Vein endothelial cell (primary cell): ENCODE results near the gene TMEM106C. TPM values are rescaled to one million over a fixed set of nuclear protein-coding genes. Genes with fewer than 3 reads are reported as not detected.

ENCODE experiments used
- total RNA-seq: library from RNA; depleted of rRNA; stranded (reverse); fragments of >200 nt; gene quantifications from 2 replicates; pipeline ENCODE4 v1.2.3, GENCODE V29; 2012

The TMEM106C gene
- 52.6 and 74.8 TPM in 2 replicates for total RNA-seq

DNA sequence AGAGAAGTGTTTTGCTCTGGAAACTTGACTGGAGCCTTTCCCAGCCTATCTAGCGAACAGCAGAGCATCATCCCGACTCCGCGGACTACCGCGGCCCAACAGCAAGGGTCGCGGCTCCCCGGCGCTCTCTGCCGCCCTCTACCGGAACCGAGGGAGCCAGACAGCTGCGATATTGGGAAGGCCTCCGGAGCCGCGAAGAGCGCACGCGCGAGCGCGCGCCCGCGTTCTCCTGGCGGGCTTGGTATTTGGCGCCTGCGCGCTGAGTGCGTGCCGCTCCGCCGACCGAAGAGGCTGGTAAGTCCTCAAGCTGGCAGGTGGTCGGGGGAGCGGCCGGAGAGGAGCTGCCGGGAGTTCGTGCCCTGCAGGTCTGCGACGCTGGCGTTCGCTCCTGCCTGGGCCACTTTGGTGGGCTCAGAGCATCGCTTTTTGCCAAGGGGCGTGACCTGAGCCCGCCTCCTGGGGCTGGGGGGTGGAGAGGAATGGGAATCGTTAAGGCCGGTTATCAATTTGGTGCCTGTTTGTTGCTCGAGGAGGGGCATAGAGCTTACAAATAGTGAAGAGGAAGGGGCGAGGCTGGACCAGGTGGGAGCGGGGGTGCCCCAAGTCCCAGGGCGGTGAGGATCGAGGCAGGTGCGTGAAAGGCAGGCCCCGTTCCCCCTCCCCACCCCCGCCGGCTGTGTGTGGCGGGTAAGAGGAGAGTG is at the start of gene TMEM106C:
TMEM106C (plus strand) TSS at position 257 of the 701 bp plus-strand sequence. CDS start 641 bp downstream, outside the sequence.

GRCh38 chr12:48004053-48004941 is 40.9 kb downstream of the TMEM106C start, which contains the start of gene COL2A1:
TSS of gene COL2A1 (minus strand) at chr12:48004476. CDS start at chr12:48004321, 155 bp downstream.

Other genes starting within 250 kb of the TMEM106C start
- gene ENDOU, start 238.1 kb upstream of the TMEM106C start, total RNA-seq: not detected in 2 replicates
- 43.8 and 45.7 TPM in 2 replicates for gene RAPGEF3, start 204.7 kb upstream of the TMEM106C start, total RNA-seq
- gene SLC48A1, start 190.4 kb upstream of the TMEM106C start, total RNA-seq: 16.8 and 20.3 TPM in 2 replicates
- 86.2 and 110 TPM in 2 replicates for gene HDAC7, start 143.7 kb upstream of the TMEM106C start, total RNA-seq
- gene VDR, start 58.6 kb upstream of the TMEM106C start, total RNA-seq: 0.33 and 0.38 TPM in 2 replicates
- under 0.01 TPM in 2 replicates for gene COL2A1, start 40.9 kb downstream of the TMEM106C start, total RNA-seq
- gene SENP1, start 142.5 kb downstream of the TMEM106C start, total RNA-seq: 21.2 and 25.7 TPM in 2 replicates
- 58.7 and 71.9 TPM in 2 replicates for gene PFKM, start 155.8 kb downstream of the TMEM106C start, total RNA-seq
- gene ASB8, start 193.9 kb downstream of the TMEM106C start, total RNA-seq: 24.7 and 25.2 TPM in 2 replicates
- under 0.01 and 0.10 TPM in 2 replicates for gene CCDC184, start 220.0 kb downstream of the TMEM106C start, total RNA-seq
- not detected in 2 replicates for gene OR10AD1, start 239.7 kb downstream of the TMEM106C start, total RNA-seq